Measurements from ENCODE around the gene POLN. TPM values are rescaled to one million over a fixed set of nuclear protein-coding genes. Genes with fewer than 3 reads are reported as not detected.
A peak's percentile ranks its signal among the peaks of the same experiment; 100 is the strongest.
"Not testable (repeated sequence)": the region's sequence is repeated elsewhere in the genome, so short reads cannot be mapped to it uniquely, and the experiment has no call there.

The POLN gene
- total RNA-seq, 1 donor from 2014 or later = 1.9 TPM

GRCh38 chr4:2218436-2218835, 23.5 kb downstream of the POLN start:
- intact Hi-C loops (cut with micrococcal nuclease) = no loop called here
- H3K9me3 Mint-ChIP-seq = no peaks in the 10 kb centered on the region
- DNase-seq = no peak
- H3K27ac Mint-ChIP-seq = no peak overlapping the region
- H3K36me3 Mint-ChIP-seq (ENCODE audit: low read depth) = peaks cover 4% of the 10 kb centered on the region
- no peak overlapping the region for H3K4me3 Mint-ChIP-seq
- peaks cover 8% of the 10 kb centered on the region for H3K4me1 Mint-ChIP-seq
- no peaks in the 10 kb centered on the region for H3K27me3 Mint-ChIP-seq

GRCh38 chr4:2217726-2218125, 24.2 kb downstream of the POLN start:
- no peaks in the 10 kb centered on the region for H3K27me3 Mint-ChIP-seq
- no peak overlapping the region for H3K27ac Mint-ChIP-seq
- DNase-seq = no peak
- no peak overlapping the region for H3K4me3 Mint-ChIP-seq
- H3K9me3 Mint-ChIP-seq = no peaks in the 10 kb centered on the region
- H3K36me3 Mint-ChIP-seq (ENCODE audit: low read depth) = peaks cover 2% of the 10 kb centered on the region
- H3K4me1 Mint-ChIP-seq = peaks cover 8% of the 10 kb centered on the region
- intact Hi-C loops (cut with micrococcal nuclease) = no loop called here

- Mint-ChIP-seq H3K4me1 (peaks cover 2% of the 10 kb centered on the region), H3K9me3 (no peaks in the 10 kb centered on the region), H3K27ac (no peak overlapping the region), H3K36me3 (ENCODE audit: low read depth) (no peaks in the 10 kb centered on the region), H3K27me3 (no peaks in the 10 kb centered on the region), H3K4me3 (no peak overlapping the region)
- DNase-seq = no peak
- intact Hi-C loops (cut with micrococcal nuclease) = no loop called here
Observed at GRCh38 chr4:2212831-2213230, 29.1 kb downstream of the POLN start.

GRCh38 chr4:2202789-2203188, 39.1 kb downstream of the POLN start:
- H3K4me1 Mint-ChIP-seq; intact Hi-C loops (cut with micrococcal nuclease); H3K27ac Mint-ChIP-seq; H3K27me3 Mint-ChIP-seq; H3K36me3 Mint-ChIP-seq (ENCODE audit: low read depth); H3K9me3 Mint-ChIP-seq; H3K4me3 Mint-ChIP-seq; DNase-seq: not testable (repeated sequence)

GRCh38 chr4:2194496-2194895, 47.4 kb downstream of the POLN start:
- intact Hi-C loops (cut with micrococcal nuclease) = no loop called here
- H3K36me3 Mint-ChIP-seq (ENCODE audit: low read depth) = peaks cover 7% of the 10 kb centered on the region
- H3K4me1 Mint-ChIP-seq = no peaks in the 10 kb centered on the region
- H3K27me3 Mint-ChIP-seq = no peaks in the 10 kb centered on the region
- no peak overlapping the region for H3K4me3 Mint-ChIP-seq
- H3K27ac Mint-ChIP-seq = no peak overlapping the region
- H3K9me3 Mint-ChIP-seq = no peaks in the 10 kb centered on the region
- DNase-seq = no peak

GRCh38 chr4:2193326-2193725, 48.6 kb downstream of the POLN start:
- intact Hi-C loops (cut with micrococcal nuclease) = no loop called here
- no peak overlapping the region for H3K4me3 Mint-ChIP-seq

GRCh38 chr4:2186865-2187172, 55.1 kb downstream of the POLN start:
- intact Hi-C loops (cut with micrococcal nuclease) = loop anchor here (2.0 to 10.0 kb wide), 3 partner anchors 180 to 438 kb away; partner anchors contain the start of gene NELFA
- Mint-ChIP-seq H3K27ac (no peak overlapping the region), H3K4me3 (no peak overlapping the region), H3K4me1 (peaks cover 4% of the 10 kb centered on the region), H3K27me3 (no peaks in the 10 kb centered on the region), H3K36me3 (ENCODE audit: low read depth) (peaks cover 16% of the 10 kb centered on the region), H3K9me3 (peaks cover 4% of the 10 kb centered on the region)
- DNase-seq = no peak

More at GRCh38 chr4:2193326-2193725, 48.6 kb downstream of the POLN start:
- DNase-seq = no peak
- Mint-ChIP-seq H3K36me3 (ENCODE audit: low read depth) (peaks cover 7% of the 10 kb centered on the region), H3K9me3 (no peaks in the 10 kb centered on the region), H3K27ac (no peak overlapping the region), H3K4me1 (no peaks in the 10 kb centered on the region), H3K27me3 (no peaks in the 10 kb centered on the region)

DNA sequence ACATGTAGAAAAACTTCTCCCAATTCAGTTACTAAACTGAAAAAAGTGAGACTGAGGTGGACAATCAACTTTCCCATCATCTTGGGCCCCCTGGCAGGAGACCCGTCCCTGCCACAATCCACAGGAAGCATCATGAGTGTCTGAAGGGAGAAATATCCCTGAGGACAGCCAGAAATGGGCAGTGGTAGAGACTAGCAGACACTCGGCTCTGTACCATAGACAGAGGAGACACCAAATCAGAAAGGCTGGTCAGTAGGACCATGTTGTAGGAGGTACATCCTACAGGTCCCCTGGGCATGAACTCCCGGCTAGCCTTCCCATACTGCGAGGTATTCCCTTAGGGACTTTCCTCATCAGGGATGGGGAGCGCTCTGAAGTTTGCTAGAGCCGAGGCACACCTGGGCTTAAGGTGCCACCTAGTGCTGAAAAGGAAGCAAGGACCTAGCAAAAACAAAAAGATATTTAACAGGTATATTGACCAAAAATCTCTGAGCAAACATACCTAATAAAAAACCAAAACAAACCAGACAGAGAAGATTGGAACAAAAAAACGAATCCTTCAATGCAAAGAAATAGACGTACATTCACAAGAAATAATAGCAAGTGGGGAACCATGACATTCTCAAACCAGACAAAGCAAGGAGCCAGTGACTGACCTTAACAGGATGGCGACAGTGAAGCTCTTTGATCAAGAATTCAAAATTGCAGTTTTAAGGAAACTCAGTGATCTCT, 55.6 kb downstream of the POLN start:
- Mint-ChIP-seq H3K27me3 (no peaks in the 10 kb centered on the region), H3K27ac (no peak overlapping the region), H3K4me1 (peaks cover 4% of the 10 kb centered on the region), H3K4me3 (no peak overlapping the region), H3K9me3 (peaks cover 4% of the 10 kb centered on the region), H3K36me3 (ENCODE audit: low read depth) (peaks cover 18% of the 10 kb centered on the region)
- peak; percentile 72 for DNase-seq
- intact Hi-C loops (cut with micrococcal nuclease) = loop anchor here (2.0 to 10.0 kb wide), 3 partner anchors 179 to 437 kb away; partner anchors contain the start of gene NELFA

DNA sequence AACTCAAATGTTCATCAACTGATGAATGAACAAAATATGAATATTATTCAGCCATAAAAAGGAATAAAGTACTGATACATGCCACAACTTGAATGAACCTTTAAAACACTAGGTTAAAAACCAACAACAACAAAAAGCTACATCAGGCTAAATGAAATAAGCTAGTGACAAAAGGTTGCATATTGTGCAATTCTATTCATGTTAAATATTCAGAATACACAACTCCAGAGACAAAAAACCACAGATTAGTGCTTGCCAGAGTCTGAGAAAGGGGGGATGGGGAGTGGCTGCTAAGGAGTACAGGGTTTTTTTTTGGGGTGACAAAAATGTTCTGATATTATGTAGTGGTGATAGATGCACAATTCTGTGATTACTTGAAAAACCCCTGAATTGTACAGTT, 58.5 kb downstream of the POLN start:
- no peaks in the 10 kb centered on the region for H3K27me3 Mint-ChIP-seq
- no peak overlapping the region for H3K27ac Mint-ChIP-seq
- no peak overlapping the region for H3K4me3 Mint-ChIP-seq
- H3K36me3 Mint-ChIP-seq (ENCODE audit: low read depth) = peaks cover 18% of the 10 kb centered on the region
- no peak for DNase-seq
- peaks cover 4% of the 10 kb centered on the region for H3K4me1 Mint-ChIP-seq
- intact Hi-C loops (cut with micrococcal nuclease) = loop anchor here (10.0 kb wide), 1 partner anchor 269 kb away; no protein-coding TSS in a partner anchor
- peaks cover 4% of the 10 kb centered on the region for H3K9me3 Mint-ChIP-seq

DNA sequence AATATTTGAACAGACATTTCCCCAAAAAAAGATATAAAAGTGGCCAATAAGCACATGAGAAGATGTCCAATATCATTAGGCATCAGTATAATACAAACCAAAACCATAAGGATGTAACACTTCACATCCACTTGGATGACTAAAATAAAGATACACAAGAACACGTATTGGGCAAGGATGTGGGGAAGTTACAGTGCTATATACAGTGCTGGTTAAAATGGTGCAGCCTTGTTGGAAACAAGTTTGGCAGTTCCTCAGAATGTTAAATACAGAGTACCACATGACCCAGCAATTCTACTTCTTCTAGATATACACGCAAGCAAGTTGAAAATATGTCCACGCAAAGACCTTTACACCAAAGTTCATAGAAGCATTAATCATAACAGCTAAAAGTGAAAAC, 58.9 kb downstream of the POLN start:
- no peak overlapping the region for H3K4me3 Mint-ChIP-seq
- H3K27ac Mint-ChIP-seq = no peak overlapping the region
- peaks cover 8% of the 10 kb centered on the region for H3K4me1 Mint-ChIP-seq
- no peak for DNase-seq
- H3K36me3 Mint-ChIP-seq (ENCODE audit: low read depth) = peaks cover 18% of the 10 kb centered on the region
- intact Hi-C loops (cut with micrococcal nuclease) = loop anchor here (10.0 kb wide), 1 partner anchor 268 kb away; no protein-coding TSS in a partner anchor
- peaks cover 4% of the 10 kb centered on the region for H3K9me3 Mint-ChIP-seq
- no peaks in the 10 kb centered on the region for H3K27me3 Mint-ChIP-seq

GRCh38 chr4:2180410-2180809, 61.5 kb downstream of the POLN start:
- Mint-ChIP-seq H3K27ac (no peak overlapping the region), H3K27me3 (no peaks in the 10 kb centered on the region), H3K9me3 (peaks cover 3% of the 10 kb centered on the region), H3K36me3 (ENCODE audit: low read depth) (peaks cover 12% of the 10 kb centered on the region), H3K4me1 (peaks cover 32% of the 10 kb centered on the region), H3K4me3 (no peak overlapping the region)
- intact Hi-C loops (cut with micrococcal nuclease) = loop anchor here (10.0 kb wide), 1 partner anchor 266 kb away; no protein-coding TSS in a partner anchor
- DNase-seq = no peak

DNA sequence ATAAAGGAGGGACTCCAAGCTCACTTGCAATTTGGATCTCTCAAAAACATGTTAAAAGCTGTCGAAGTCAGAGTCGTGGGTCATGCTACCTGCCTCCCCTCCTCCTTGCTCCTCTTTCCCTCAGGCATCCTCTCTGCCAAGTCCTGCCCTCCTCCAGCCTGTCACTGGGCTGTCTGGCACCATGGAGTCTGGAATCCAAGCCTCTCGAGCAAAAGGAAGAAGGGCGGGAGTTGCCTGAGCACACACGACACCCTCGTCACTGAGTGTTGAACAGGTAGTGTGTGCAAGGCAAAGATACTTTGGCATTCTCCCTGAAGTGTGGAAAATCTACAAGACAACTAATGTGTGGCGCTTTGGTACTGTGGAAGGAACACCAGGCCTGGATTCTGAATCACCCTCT, 62.2 kb downstream of the POLN start:
- Mint-ChIP-seq H3K4me3 (no peak overlapping the region), H3K27me3 (no peaks in the 10 kb centered on the region), H3K9me3 (peaks cover 5% of the 10 kb centered on the region), H3K4me1 (peaks cover 38% of the 10 kb centered on the region), H3K27ac (no peak overlapping the region), H3K36me3 (ENCODE audit: low read depth) (peaks cover 12% of the 10 kb centered on the region)
- no peak for DNase-seq
- intact Hi-C loops (cut with micrococcal nuclease) = loop anchor here (10.0 kb wide), 2 partner anchors 135 to 265 kb away; a partner anchor contains a TSS

DNA sequence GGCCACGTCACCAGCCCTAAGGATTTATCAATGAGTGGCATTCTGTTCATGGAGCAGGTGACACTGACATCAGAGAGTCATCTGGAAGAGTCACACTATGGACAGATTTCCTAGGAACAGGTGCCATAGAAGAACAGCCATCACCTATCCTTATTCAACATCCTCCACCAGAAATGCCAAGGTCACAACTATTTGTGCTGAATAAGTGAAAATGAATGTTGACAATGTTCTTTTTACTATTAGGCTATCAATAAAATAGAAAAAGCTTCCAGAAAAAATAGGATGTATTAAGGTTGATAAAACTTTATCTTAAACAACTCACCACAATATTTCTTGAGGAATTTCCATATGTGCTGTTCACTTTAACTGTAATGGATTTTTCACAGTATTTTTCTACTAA, 62.9 kb downstream of the POLN start:
- Mint-ChIP-seq H3K36me3 (ENCODE audit: low read depth) (peaks cover 12% of the 10 kb centered on the region), H3K4me3 (no peak overlapping the region), H3K9me3 (peaks cover 5% of the 10 kb centered on the region), H3K27ac (no peak overlapping the region), H3K4me1 (peaks cover 40% of the 10 kb centered on the region), H3K27me3 (no peaks in the 10 kb centered on the region)
- intact Hi-C loops (cut with micrococcal nuclease) = loop anchor here (10.0 kb wide), 1 partner anchor 134 kb away; a partner anchor contains a TSS
- no peak for DNase-seq

DNA sequence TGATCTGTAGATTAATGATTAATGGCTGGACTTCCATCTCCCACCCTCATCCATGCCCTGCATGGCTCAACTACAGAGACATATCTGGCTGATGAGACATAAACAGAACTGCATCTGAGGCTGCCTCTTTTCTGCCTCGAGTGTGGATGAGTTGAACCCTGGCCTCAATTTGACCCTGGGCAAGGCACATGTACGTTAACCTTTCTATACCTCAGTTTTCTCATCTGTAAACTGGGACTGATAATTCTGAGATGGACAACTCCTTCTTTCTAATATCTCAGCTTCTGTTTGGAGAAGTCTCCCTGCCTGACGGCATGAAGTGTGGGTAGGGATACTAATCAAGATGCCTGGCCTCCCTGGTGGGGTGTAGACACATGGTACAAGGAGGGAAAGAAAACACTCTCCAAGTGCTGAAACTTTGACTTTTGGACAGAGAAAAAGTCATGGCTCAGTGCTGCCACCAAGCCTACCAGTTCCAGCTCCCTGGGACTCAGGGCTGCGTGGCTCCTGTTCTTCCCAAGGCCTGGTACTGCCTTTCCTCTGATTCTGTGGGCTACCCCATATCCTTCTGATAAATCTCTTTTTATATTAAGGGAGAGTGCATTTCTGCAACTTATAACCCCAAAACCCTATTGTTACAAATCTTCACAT, 64.4 kb downstream of the POLN start:
- intact Hi-C loops (cut with micrococcal nuclease) = loop anchor here (10.0 kb wide), 1 partner anchor 133 kb away; a partner anchor contains a TSS
- DNase-seq = peak; percentile 64
- Mint-ChIP-seq H3K27me3 (no peaks in the 10 kb centered on the region), H3K9me3 (peaks cover 5% of the 10 kb centered on the region), H3K36me3 (ENCODE audit: low read depth) (peaks cover 11% of the 10 kb centered on the region), H3K27ac (no peak overlapping the region), H3K4me3 (no peak overlapping the region), H3K4me1 (peaks cover 53% of the 10 kb centered on the region)

Measured in activated CD4-positive, alpha-beta T cell treated with anti-CD3 and anti-CD28 coated beads, Interleukin-2, amount 10 ng/mL, durations not matched to agents 24 days and 14 days (primary cell).